Thyroid gland (tissue), 4 donors: ENCODE data around the gene MRNIP.

ENCODE experiments used
- CTCF ChIP-seq, 6 experiments: fragments of 200-600 bp in 3 of 6; fragments of 450-650 bp in 3 of 6; sonication (generic) in 3 of 6; IDR thresholded peaks; one replicate each; pipeline ENCODE4 v1.5.1; 2016 to 2019; ENCODE audit warnings: antibody characterized with exemption in 6 of 6, mild to moderate bottlenecking in 2 of 6, inconsistent platforms in 1 of 6, moderate library complexity in 1 of 6
- POLR2A ChIP-seq, 2 donors: fragments of 450-650 bp; IDR thresholded peaks; one replicate each; pipeline ENCODE4 v1.6.1; 2017; ENCODE audit warnings: antibody characterized with exemption in 2 of 2, mild to moderate bottlenecking in 2 of 2, moderate library complexity in 1 of 2

DNA sequence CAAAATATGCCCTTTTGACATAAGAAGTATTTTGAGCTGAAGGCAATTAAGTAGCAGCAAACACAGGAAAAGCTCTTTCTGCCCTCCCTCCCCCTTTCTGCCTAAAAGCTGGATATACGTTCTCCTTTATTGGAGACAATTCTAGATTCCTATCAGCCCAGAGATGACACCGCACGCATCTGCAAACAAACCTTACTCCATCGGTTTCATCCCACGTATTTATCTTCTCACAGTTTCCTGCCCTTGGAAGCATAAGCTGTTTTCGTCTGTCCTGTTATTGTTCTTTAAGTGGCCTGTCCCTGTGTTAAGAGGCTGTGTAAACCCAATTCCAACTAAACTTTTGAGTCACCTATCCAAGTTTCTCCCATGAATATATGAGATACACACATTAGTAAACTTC is 37.2 kb upstream of the MRNIP start:
- no peak for TF ChIP-seq POLR2A (IDR thresholded peaks at IDR 0.05)
- no peak for TF ChIP-seq CTCF (IDR thresholded peaks at IDR 0.05)
